NCI-H2107 treated with DMSO at 0.1 percent for 48 hours (cell line): ENCODE results near the gene SERPINB7.
"Not testable (repeated sequence)": the region's sequence is repeated elsewhere in the genome, so short reads cannot be mapped to it uniquely, and the experiment has no call there.

Source experiments
- DNase-seq: peaks from one replicate; lab custom pipeline; 2025; ENCODE audit not compliant: unreplicated experiment; lab: John Stamatoyannopoulos, UW

SERPINB7 gene

GRCh38 chr18:63775166-63775730 lies at the start of gene SERPINB7:
TSS of gene SERPINB7 (plus strand) at chr18:63775418. CDS start at chr18:63782373, 6,955 bp downstream.
- DNase-seq: no peak

GRCh38 chr18:63725682-63726480 lies 49.3 kb upstream of the SERPINB7 start:
- peak; percentile 18 for DNase-seq

- no peak for DNase-seq
Observed at GRCh38 chr18:63730773-63731172, 44.4 kb upstream of the SERPINB7 start.

GRCh38 chr18:63731215-63731614 lies 44.0 kb upstream of the SERPINB7 start:
- DNase-seq: no peak

GRCh38 chr18:63736876-63737275 lies 38.3 kb upstream of the SERPINB7 start:
- DNase-seq: no peak

GRCh38 chr18:63741769-63742168 lies 33.4 kb upstream of the SERPINB7 start:
- DNase-seq: no peak

GRCh38 chr18:63747006-63747405 lies 28.2 kb upstream of the SERPINB7 start:
- no peak for DNase-seq

GRCh38 chr18:63749489-63749888 lies 25.7 kb upstream of the SERPINB7 start:
- DNase-seq: no peak

GRCh38 chr18:63752636-63753035 lies 22.6 kb upstream of the SERPINB7 start:
- no peak for DNase-seq

GRCh38 chr18:63753676-63754075 lies 21.5 kb upstream of the SERPINB7 start:
- no peak for DNase-seq

GRCh38 chr18:63757541-63757940 lies 17.7 kb upstream of the SERPINB7 start:
- no peak for DNase-seq

GRCh38 chr18:63758615-63759240 lies 16.5 kb upstream of the SERPINB7 start:
- DNase-seq: no peak

- not testable (repeated sequence) for DNase-seq
Observed at GRCh38 chr18:63759786-63760185, 15.4 kb upstream of the SERPINB7 start.

GRCh38 chr18:63762518-63762917 lies 12.7 kb upstream of the SERPINB7 start:
- DNase-seq: no peak

GRCh38 chr18:63763831-63764600 lies 11.2 kb upstream of the SERPINB7 start:
- no peak for DNase-seq

GRCh38 chr18:63765837-63766236 lies 9.4 kb upstream of the SERPINB7 start:
- DNase-seq: no peak

GRCh38 chr18:63773551-63773950 lies 1.7 kb upstream of the SERPINB7 start:
- DNase-seq: no peak

GRCh38 chr18:63774511-63774910 lies 707 bp upstream of the SERPINB7 start:
- no peak for DNase-seq

GRCh38 chr18:63779386-63779785 lies 4.2 kb downstream of the SERPINB7 start:
- DNase-seq: no peak

GRCh38 chr18:63783394-63783793 lies 8.2 kb downstream of the SERPINB7 start:
- no peak for DNase-seq

- DNase-seq: no peak
Observed at GRCh38 chr18:63784787-63785452, 9.7 kb downstream of the SERPINB7 start.
